NCI-H82 (cell line): ENCODE results near the gene ZNF277.
A peak's percentile ranks its signal among the peaks of the same experiment; 100 is the strongest.

Experiments
- DNase-seq: peaks from one replicate; lab custom pipeline; 2025; lab: John Stamatoyannopoulos, UW

ZNF277 gene

GRCh38 chr7:112391841-112392286 lies 185.4 kb downstream of the ZNF277 start:
- peak; percentile 74 for DNase-seq
